Measurements from ENCODE around the gene PIGM.

Gene PIGM

GRCh38 chr1:160078512-160079195, 46.9 kb upstream of the PIGM start:
- H3K27ac ChIP-seq, result no peak overlapping the region
- no peaks in the 10 kb centered on the region for H3K4me1 ChIP-seq
- H3K4me3 ChIP-seq (ENCODE audit: low read depth, low read length), result no peak overlapping the region
- peak; percentile 61 for TF ChIP-seq CTCF (IDR thresholded peaks at IDR 0.05)
- H3K9me3 ChIP-seq (ENCODE audit: control insufficient read depth, low read length), result no peaks in the 10 kb centered on the region
- H3K79me2 ChIP-seq, result no peaks in the 10 kb centered on the region
- H3K4me2 ChIP-seq (ENCODE audit: low read length), result no peak overlapping the region
- no peaks in the 10 kb centered on the region for H3K27me3 ChIP-seq (ENCODE audit: control insufficient read depth, insufficient read depth, low read length)
- H2AFZ ChIP-seq, result no peak overlapping the region
- H3K36me3 ChIP-seq (ENCODE audit: control insufficient read depth, insufficient read depth, low read length), result no peaks in the 10 kb centered on the region
- no peak overlapping the region for H3K9ac ChIP-seq

GRCh38 chr1:160077486-160077885, 45.7 kb upstream of the PIGM start:
- no peak overlapping the region for H3K4me3 ChIP-seq (ENCODE audit: low read depth, low read length)
- no peaks in the 10 kb centered on the region for H3K9me3 ChIP-seq (ENCODE audit: control insufficient read depth, low read length)
- H3K27ac ChIP-seq, result no peak overlapping the region
- H3K9ac ChIP-seq, result no peak overlapping the region
- H3K36me3 ChIP-seq (ENCODE audit: control insufficient read depth, insufficient read depth, low read length), result no peaks in the 10 kb centered on the region
- no peaks in the 10 kb centered on the region for H3K27me3 ChIP-seq (ENCODE audit: control insufficient read depth, insufficient read depth, low read length)
- H3K4me1 ChIP-seq, result no peaks in the 10 kb centered on the region
- no peak overlapping the region for H3K4me2 ChIP-seq (ENCODE audit: low read length)
- no peaks in the 10 kb centered on the region for H3K79me2 ChIP-seq
- TF ChIP-seq CTCF (IDR thresholded peaks at IDR 0.05), result no peak
- no peak overlapping the region for H2AFZ ChIP-seq

- Histone ChIP-seq H3K9me3 (ENCODE audit: control insufficient read depth, low read length) (no peaks in the 10 kb centered on the region), H2AFZ (no peak overlapping the region), H3K4me2 (ENCODE audit: low read length) (no peak overlapping the region), H3K9ac (no peak overlapping the region), H3K4me1 (no peaks in the 10 kb centered on the region), H3K36me3 (ENCODE audit: control insufficient read depth, insufficient read depth, low read length) (no peaks in the 10 kb centered on the region), H3K79me2 (no peaks in the 10 kb centered on the region), H3K4me3 (ENCODE audit: low read depth, low read length) (no peak overlapping the region), H3K27me3 (ENCODE audit: control insufficient read depth, insufficient read depth, low read length) (no peaks in the 10 kb centered on the region), H3K27ac (no peak overlapping the region)
- TF ChIP-seq CTCF (IDR thresholded peaks at IDR 0.05), result no peak
Measured at GRCh38 chr1:160076295-160076694, 44.5 kb upstream of the PIGM start.

- H3K27ac ChIP-seq, result no peak overlapping the region
Measured at GRCh38 chr1:160075836-160076235, 44.0 kb upstream of the PIGM start.

More at GRCh38 chr1:160075836-160076235, 44.0 kb upstream of the PIGM start:
- H2AFZ ChIP-seq, result no peak overlapping the region
- H3K9ac ChIP-seq, result no peak overlapping the region
- H3K4me3 ChIP-seq (ENCODE audit: low read depth, low read length), result no peak overlapping the region
- H3K4me2 ChIP-seq (ENCODE audit: low read length), result no peak overlapping the region
- TF ChIP-seq CTCF (IDR thresholded peaks at IDR 0.05), result no peak
- no peaks in the 10 kb centered on the region for H3K36me3 ChIP-seq (ENCODE audit: control insufficient read depth, insufficient read depth, low read length)
- H3K4me1 ChIP-seq, result no peaks in the 10 kb centered on the region
- no peaks in the 10 kb centered on the region for H3K9me3 ChIP-seq (ENCODE audit: control insufficient read depth, low read length)
- no peaks in the 10 kb centered on the region for H3K27me3 ChIP-seq (ENCODE audit: control insufficient read depth, insufficient read depth, low read length)
- H3K79me2 ChIP-seq, result no peaks in the 10 kb centered on the region

Measured in parathyroid adenoma (tissue), 2 donors.